ENCODE measurements around the gene OPCML. TPM values are rescaled to one million over a fixed set of nuclear protein-coding genes. Genes with fewer than 3 reads are reported as not detected.

Gene OPCML
- total RNA-seq, 2 donors from 2014 or later = under 0.01 TPM; not detected in 1

DNA sequence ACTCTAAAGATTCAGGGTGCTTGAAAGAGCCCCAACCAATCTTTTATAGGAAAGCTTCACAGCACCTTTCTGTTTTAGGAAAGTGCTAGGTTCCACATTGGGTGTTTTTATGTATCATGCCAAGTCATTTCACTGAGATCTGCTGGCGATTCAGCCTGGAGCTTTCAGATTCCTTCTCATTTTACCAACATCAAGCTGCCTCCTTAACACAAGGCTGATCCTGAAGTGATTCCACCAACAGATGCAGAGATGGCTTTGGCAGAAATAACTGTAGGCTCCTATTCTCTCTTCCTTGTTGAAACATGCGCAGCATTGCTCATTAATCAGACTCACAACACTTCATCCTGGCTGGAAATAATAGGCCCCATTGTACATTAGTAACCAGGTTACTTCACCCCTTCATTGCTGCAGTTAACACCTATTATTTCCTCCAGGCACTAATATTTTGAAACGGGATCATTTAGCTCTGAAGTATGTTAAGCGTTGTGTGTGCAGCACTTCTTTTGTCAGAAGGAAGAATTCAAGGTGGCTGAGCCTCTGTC lies 89.0 kb downstream of the OPCML start:
- no peak overlapping the region for H3K4me3 ChIP-seq
- no peaks in the 10 kb centered on the region for H3K27me3 ChIP-seq
- no peaks in the 10 kb centered on the region for H3K4me1 ChIP-seq
- H3K36me3 ChIP-seq (replicated peaks in 1 of 2; ENCODE audit: insufficient read depth in 1 of 2, low read depth in 2 of 2) = no peaks in the 10 kb centered on the region
- no peak for TF ChIP-seq CTCF (IDR thresholded peaks at IDR 0.05)
- WGBS, 2 donors = 21 to 23% methylated on average over 4 of the region's 4 CpGs
- no peaks in the 10 kb centered on the region for H3K9me3 ChIP-seq
- H3K27ac ChIP-seq = no peak overlapping the region
- intact Hi-C loops (cut with DNase I) = no loop called here
- DNase-seq = no peak
- no peak for ATAC-seq

DNA sequence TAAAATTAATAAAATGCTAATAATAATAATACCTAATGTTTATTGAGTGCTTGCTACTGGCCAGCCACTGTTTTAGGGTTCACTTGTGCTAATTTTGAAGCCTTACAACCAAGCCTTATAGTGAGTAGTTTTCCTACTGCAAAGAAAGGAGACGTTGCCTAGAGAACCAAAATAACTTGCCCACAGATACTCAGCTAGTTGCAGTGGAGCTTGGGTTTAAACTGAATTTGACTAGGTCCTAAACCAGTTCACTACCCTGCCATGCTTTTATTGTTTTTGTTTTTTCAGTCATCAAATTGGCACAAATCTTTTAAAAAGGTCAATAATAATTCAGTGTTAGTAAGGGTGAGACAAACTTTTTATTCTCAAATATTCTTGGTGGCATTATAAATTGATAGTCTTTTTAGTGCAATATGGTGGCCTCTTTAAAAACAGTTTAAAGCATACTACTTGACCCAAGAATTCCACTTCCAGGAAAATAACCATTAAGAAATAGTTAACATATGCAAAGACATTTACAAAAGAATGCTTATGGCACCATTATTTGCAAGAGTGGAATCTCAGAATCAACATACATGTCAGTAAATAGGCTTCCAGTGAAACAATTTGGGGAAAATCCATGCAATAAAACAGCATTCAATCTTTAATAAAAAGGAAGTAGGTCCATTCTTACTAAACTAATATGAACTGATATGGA lies 90.2 kb downstream of the OPCML start:
- Histone ChIP-seq H3K36me3 (replicated peaks in 1 of 2; ENCODE audit: insufficient read depth in 1 of 2, low read depth in 2 of 2) (no peaks in the 10 kb centered on the region), H3K4me1 (no peaks in the 10 kb centered on the region), H3K4me3 (no peak overlapping the region), H3K27ac (no peak overlapping the region), H3K9me3 (no peaks in the 10 kb centered on the region), H3K27me3 (no peaks in the 10 kb centered on the region)
- intact Hi-C loops (cut with DNase I) = no loop called here
- no peak for ATAC-seq
- DNase-seq = no peak
- WGBS, 2 donors = 50 to 52% methylated on average over 1 of the region's 1 CpG
- no peak for TF ChIP-seq CTCF (IDR thresholded peaks at IDR 0.05)
- no peak for TF ChIP-seq POLR2A (IDR thresholded peaks at IDR 0.05)

- H3K4me1 ChIP-seq = no peaks in the 10 kb centered on the region
- no peaks in the 10 kb centered on the region for H3K27me3 ChIP-seq
- TF ChIP-seq POLR2A (IDR thresholded peaks at IDR 0.05) = no peak
- TF ChIP-seq CTCF (IDR thresholded peaks at IDR 0.05) = no peak
- DNase-seq (no peak), ATAC-seq (no peak)
- no peaks in the 10 kb centered on the region for H3K9me3 ChIP-seq
- H3K4me3 ChIP-seq = no peak overlapping the region
- H3K36me3 ChIP-seq (replicated peaks in 1 of 2; ENCODE audit: insufficient read depth in 1 of 2, low read depth in 2 of 2) = no peaks in the 10 kb centered on the region
- intact Hi-C loops (cut with DNase I) = no loop called here
- no peak overlapping the region for H3K27ac ChIP-seq
Measured at GRCh38 chr11:133425992-133426391, 106.3 kb downstream of the OPCML start.

- no peak overlapping the region for H3K4me3 ChIP-seq
- no peaks in the 10 kb centered on the region for H3K27me3 ChIP-seq
- H3K9me3 ChIP-seq = no peaks in the 10 kb centered on the region
- DNase-seq (no peak), ATAC-seq (no peak)
- no peaks in the 10 kb centered on the region for H3K4me1 ChIP-seq
- intact Hi-C loops (cut with DNase I) = no loop called here
- TF ChIP-seq CTCF (IDR thresholded peaks at IDR 0.05) (no peak), POLR2A (IDR thresholded peaks at IDR 0.05) (no peak)
- WGBS, 2 donors = 76 to 88% methylated on average over 1 of the region's 1 CpG
- no peak overlapping the region for H3K27ac ChIP-seq
- H3K36me3 ChIP-seq (replicated peaks in 1 of 2; ENCODE audit: insufficient read depth in 1 of 2, low read depth in 2 of 2) = no peaks in the 10 kb centered on the region
Measured at GRCh38 chr11:133425245-133425644, 107.1 kb downstream of the OPCML start.

DNA sequence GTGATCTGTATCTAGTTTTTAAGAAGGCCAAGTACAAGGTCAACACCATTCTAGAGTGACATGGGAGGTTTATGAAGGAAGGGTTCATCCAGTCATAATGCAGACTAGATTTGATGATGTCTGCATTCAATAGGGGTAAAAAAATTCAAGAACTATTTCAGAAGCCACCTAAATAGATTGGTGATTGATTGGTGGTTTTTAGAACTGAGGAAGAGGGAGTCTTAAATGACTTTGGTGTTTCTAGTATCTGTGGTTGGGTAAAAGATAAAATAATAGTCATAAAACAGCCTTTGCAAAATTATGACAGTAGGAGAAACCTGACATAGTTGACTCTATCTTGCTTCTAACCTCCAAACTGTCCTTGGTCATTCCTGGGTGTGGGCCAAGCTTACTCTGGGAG lies 114.1 kb downstream of the OPCML start:
- Histone ChIP-seq H3K4me1 (no peaks in the 10 kb centered on the region), H3K36me3 (replicated peaks in 1 of 2; ENCODE audit: insufficient read depth in 1 of 2, low read depth in 2 of 2) (no peaks in the 10 kb centered on the region), H3K4me3 (no peak overlapping the region), H3K27me3 (no peaks in the 10 kb centered on the region), H3K9me3 (no peaks in the 10 kb centered on the region), H3K27ac (no peak overlapping the region)
- no peak for ATAC-seq
- intact Hi-C loops (cut with DNase I) = no loop called here
- TF ChIP-seq POLR2A (IDR thresholded peaks at IDR 0.05) (no peak), CTCF (IDR thresholded peaks at IDR 0.05) (no peak)
- DNase-seq = no peak
